Tibial nerve (tissue), 4 donors: Measurements from ENCODE around the gene MRPL38. TPM values are rescaled to one million over a fixed set of nuclear protein-coding genes. Genes with fewer than 3 reads are reported as not detected.

Experiments used
- DNase-seq, 2 donors: peaks; one replicate each; pipeline ENCODE4 v3.0.0-alpha.2; 2019; ENCODE audit warnings: low spot score in 2 of 2
- H3K27ac ChIP-seq, 4 donors: fragments of 200-600 bp; sonication (generic) in 3 of 4; one replicate each; pipeline ENCODE4 v1.5.1; 2017 to 2019; ENCODE audit warnings: mild to moderate bottlenecking in 1 of 4
- H3K27me3 ChIP-seq, 2 donors: fragments of 200-600 bp; sonication (generic) in 1 of 2; one replicate each; pipeline versions ENCODE4 v1.5.1 to v1.6.0; 2017 to 2019
- H3K36me3 ChIP-seq, 3 donors: fragments of 200-600 bp; sonication (generic); one replicate each; pipeline ENCODE4 v1.5.1; 2018 to 2019
- H3K4me1 ChIP-seq, 4 donors: fragments of 200-600 bp; sonication (generic) in 3 of 4; one replicate each; pipeline ENCODE4 v1.5.1; 2017 to 2019
- H3K4me3 ChIP-seq, 4 donors: fragments of 200-600 bp; sonication (generic) in 3 of 4; one replicate each; pipeline ENCODE4 v1.5.1; 2017 to 2019; ENCODE audit warnings: mild to moderate bottlenecking in 1 of 4, moderate library complexity in 1 of 4
- H3K9me3 ChIP-seq, 4 donors: fragments of 200-600 bp; sonication (generic) in 3 of 4; one replicate each; pipeline ENCODE4 v1.5.1; 2017 to 2019
- CTCF ChIP-seq, 5 experiments: fragments of 200-600 bp in 3 of 5; fragments of 450-650 bp in 2 of 5; sonication (generic) in 3 of 5; IDR thresholded peaks; one replicate each; pipeline ENCODE4 v1.5.1; 2016 to 2019; ENCODE audit warnings: antibody characterized with exemption in 5 of 5, mild to moderate bottlenecking in 3 of 5, moderate library complexity in 2 of 5
- EP300 ChIP-seq, 2 donors: sonication (generic); formaldehyde crosslinking; IDR thresholded peaks; one replicate each; pipeline ENCODE4 v1.6.1; 2017; ENCODE audit warnings: antibody characterized with exemption in 2 of 2, mild to moderate bottlenecking in 1 of 2
- POLR2A ChIP-seq, 2 donors: fragments of 450-650 bp; IDR thresholded peaks; one replicate each; pipeline ENCODE4 v1.6.1; 2017; ENCODE audit warnings: antibody characterized with exemption in 2 of 2, mild to moderate bottlenecking in 2 of 2, moderate library complexity in 2 of 2
- WGBS, 2 donors: methylation state at CpG; one replicate each; pipeline ENCODE4 v1.1.5; 2018; 5-methylcytosine and 5-hydroxymethylcytosine counted together
- total RNA-seq, 4 donors: library from RNA; depleted of rRNA; stranded (reverse); fragments of >200 nt; gene quantifications; one replicate each; pipeline ENCODE4 v1.1.0, GENCODE V29; 2016

Gene MRPL38
- total RNA-seq, 4 donors from 2014 or later, result 56.8 to 118 (median 76.2) TPM

DNA sequence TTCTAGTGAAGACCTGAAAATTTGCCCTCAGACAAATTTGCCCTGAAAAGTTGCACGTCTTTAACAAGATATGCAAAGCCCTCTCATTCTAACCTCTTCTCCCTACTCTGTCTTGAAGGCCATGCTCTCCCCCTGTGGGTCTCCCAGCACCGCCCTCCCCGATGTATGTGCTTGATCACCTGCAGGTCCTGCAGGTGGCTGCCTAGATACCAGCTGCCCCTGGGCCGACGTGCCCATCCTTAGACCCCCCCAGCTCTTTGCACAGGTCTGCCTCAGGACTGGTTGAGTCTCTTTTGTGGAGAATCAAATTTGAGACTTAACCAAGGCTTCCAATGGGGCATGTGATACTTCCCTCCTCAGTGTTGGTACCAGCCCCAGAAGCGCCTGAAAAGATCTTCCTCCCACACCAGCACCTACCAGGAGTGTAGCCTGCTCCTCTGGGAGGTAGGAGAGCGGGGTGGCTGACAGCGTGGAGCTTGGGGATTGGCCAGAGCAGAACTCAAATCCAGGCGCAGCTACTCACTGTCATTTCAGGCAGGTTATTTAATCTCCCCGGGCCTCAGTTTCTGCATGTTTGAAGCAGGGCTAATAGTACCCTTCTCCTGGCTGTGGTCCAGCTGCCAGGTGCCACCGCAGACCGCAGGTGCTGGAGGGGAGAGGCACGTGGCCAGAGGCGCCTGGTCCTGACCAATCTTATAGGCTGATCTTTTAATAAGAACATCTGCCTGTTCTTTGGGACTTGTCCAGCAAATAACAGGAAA is 4.5 kb upstream of the MRPL38 start:
- Histone ChIP-seq H3K4me3 (no peak overlapping the region), H3K9me3 (no peaks in the 10 kb centered on the region), H3K4me1 (peaks cover 0 to 21% (median 3%) of the 10 kb centered on the region in 4 donors), H3K27me3 (no peaks in the 10 kb centered on the region), H3K27ac (no peak overlapping the region), H3K36me3 (peaks cover 0 to 26% (median 0%) of the 10 kb centered on the region in 3 donors)
- WGBS, 2 donors, result 85 to 89% methylated on average over 14 of the region's 14 CpGs
- TF ChIP-seq CTCF (IDR thresholded peaks at IDR 0.05) (no peak), POLR2A (IDR thresholded peaks at IDR 0.05) (no peak), EP300 (IDR thresholded peaks at IDR 0.05) (no peak)
- DNase-seq, result no peak

DNA sequence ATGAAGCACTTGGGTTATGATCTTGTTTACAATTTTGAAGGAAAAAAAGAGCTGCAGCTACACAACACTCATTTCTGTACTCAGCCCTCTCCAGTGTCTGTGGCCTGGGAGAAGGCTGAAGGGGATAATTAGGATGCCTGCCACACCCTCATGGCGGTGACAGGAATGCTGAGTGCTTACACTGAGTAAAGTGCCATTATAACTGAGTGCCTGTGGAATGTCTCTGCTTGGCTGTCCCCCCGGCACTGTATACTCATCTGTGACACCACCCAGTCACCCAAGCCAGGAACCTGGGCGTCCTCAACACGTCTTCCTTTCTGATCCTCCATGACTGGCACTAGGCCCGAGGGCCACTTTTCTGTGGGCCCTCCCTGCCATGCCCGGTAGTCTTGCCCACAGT is 3.5 kb upstream of the MRPL38 start:
- Histone ChIP-seq H3K27ac (no peak overlapping the region), H3K4me3 (no peak overlapping the region), H3K36me3 (peaks cover 0 to 18% (median 0%) of the 10 kb centered on the region in 3 donors), H3K27me3 (no peaks in the 10 kb centered on the region), H3K4me1 (peaks cover 0 to 31% (median 10%) of the 10 kb centered on the region in 4 donors), H3K9me3 (no peaks in the 10 kb centered on the region)
- DNase-seq, result no peak
- TF ChIP-seq EP300 (IDR thresholded peaks at IDR 0.05), result no peak
- no peak for TF ChIP-seq CTCF (IDR thresholded peaks at IDR 0.05)
- TF ChIP-seq POLR2A (IDR thresholded peaks at IDR 0.05), result no peak
- WGBS, 2 donors, result 63 to 72% methylated on average over 6 of the region's 6 CpGs

DNA sequence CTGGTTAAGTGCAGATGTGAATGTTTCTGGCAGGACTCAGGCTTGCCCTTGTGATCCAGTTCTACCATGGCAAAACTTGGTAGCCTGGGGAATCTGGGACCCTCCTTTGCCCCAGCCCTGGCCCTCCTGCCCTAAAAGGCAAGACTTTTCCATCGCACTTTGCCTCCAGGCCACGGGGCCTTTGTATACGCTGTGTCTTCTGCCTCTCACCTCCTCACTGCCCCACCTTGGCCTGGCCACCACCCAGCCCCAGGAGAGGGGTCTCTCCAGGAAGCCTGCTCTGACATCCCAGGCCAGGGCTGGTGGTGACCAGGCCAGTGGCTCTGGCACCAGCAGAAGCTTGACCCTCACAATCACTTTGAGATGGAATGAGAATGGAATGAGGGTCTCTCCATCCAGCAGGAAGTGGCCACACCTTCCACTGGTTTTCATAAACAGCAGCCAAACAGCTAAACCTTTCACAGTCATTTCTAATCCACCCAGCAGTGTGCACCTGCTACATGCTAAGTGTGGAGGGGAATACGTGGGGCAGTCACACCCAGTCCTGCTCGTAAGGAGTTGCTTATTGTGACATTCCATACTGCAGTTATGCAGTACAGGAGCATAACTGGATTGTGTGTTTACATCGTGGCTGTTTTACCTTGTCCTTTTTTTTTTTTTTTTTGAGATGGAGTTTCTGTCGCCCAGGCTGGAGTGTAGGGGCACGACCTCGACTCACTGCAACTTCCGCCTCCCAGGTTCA is 1.6 kb upstream of the MRPL38 start:
- Histone ChIP-seq H3K36me3 (peaks cover 0 to 22% (median 2%) of the 10 kb centered on the region in 3 donors), H3K4me3 (no peak overlapping the region), H3K27me3 (no peaks in the 10 kb centered on the region), H3K4me1 (peaks cover 0 to 36% (median 10%) of the 10 kb centered on the region in 4 donors), H3K9me3 (no peaks in the 10 kb centered on the region), H3K27ac (peak overlapping the region in 3 of 4 donors; percentile 6 to 96 (median 95))
- DNase-seq, result no peak
- TF ChIP-seq EP300 (IDR thresholded peaks at IDR 0.05) (no peak), CTCF (IDR thresholded peaks at IDR 0.05) (no peak), POLR2A (IDR thresholded peaks at IDR 0.05) (no peak)
- WGBS, 2 donors, result 83 to 88% methylated on average over 10 of the region's 10 CpGs

- Histone ChIP-seq H3K9me3 (no peaks in the 10 kb centered on the region), H3K27ac (no peak overlapping the region), H3K36me3 (peaks cover 5 to 58% (median 11%) of the 10 kb centered on the region in 3 donors), H3K4me1 (peaks cover 0 to 31% (median 10%) of the 10 kb centered on the region in 4 donors), H3K27me3 (no peaks in the 10 kb centered on the region), H3K4me3 (no peak overlapping the region)
- WGBS, 2 donors, result 92 to 98% methylated on average over 6 of the region's 6 CpGs
- DNase-seq, result no peak
- TF ChIP-seq CTCF (IDR thresholded peaks at IDR 0.05), result no peak
- no peak for TF ChIP-seq EP300 (IDR thresholded peaks at IDR 0.05)
- TF ChIP-seq POLR2A (IDR thresholded peaks at IDR 0.05), result no peak
Measured at GRCh38 chr17:75902406-75902805, 2.3 kb downstream of the MRPL38 start.

- no peak for DNase-seq
- Histone ChIP-seq H3K27ac (no peak overlapping the region), H3K4me3 (no peak overlapping the region), H3K4me1 (peaks cover 0 to 37% (median 13%) of the 10 kb centered on the region in 4 donors), H3K27me3 (no peaks in the 10 kb centered on the region), H3K9me3 (no peaks in the 10 kb centered on the region), H3K36me3 (peaks cover 5 to 58% (median 11%) of the 10 kb centered on the region in 3 donors)
- no peak for TF ChIP-seq EP300 (IDR thresholded peaks at IDR 0.05)
- no peak for TF ChIP-seq CTCF (IDR thresholded peaks at IDR 0.05)
- TF ChIP-seq POLR2A (IDR thresholded peaks at IDR 0.05), result no peak
- WGBS, 2 donors, result 90 to 91% methylated on average over 18 of the region's 18 CpGs
Measured at GRCh38 chr17:75901727-75902126, 3.0 kb downstream of the MRPL38 start.
